ENCODE measurements around the gene TGM4. TPM values are rescaled to one million over a fixed set of nuclear protein-coding genes. Genes with fewer than 3 reads are reported as not detected.

TGM4 gene
- total RNA-seq, 4 donors from 2014 or later: not detected

DNA sequence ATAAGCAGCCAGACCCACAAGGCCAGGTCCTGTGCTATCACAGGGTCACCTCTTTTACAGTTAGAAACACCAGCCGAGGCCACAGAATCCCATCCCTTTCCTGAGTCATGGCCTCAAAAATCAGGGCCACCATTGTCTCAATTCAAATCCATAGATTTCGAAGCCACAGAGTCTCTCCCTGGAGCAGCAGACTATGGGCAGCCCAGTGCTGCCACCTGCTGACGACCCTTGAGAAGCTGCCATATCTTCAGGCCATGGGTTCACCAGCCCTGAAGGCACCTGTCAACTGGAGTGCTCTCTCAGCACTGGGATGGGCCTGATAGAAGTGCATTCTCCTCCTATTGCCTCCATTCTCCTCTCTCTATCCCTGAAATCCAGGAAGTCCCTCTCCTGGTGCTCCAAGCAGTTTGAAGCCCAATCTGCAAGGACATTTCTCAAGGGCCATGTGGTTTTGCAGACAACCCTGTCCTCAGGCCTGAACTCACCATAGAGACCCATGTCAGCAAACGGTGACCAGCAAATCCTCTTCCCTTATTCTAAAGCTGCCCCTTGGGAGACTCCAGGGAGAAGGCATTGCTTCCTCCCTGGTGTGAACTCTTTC is 39.6 kb downstream of the TGM4 start:
- intact Hi-C loops (cut with DNase I; ENCODE audit: low total_unique reads): loop anchor here (5.0 to 10.0 kb wide), 2 partner anchors 382 to 589 kb away; no protein-coding TSS in a partner anchor
- Histone ChIP-seq H3K4me1 (no peaks in the 10 kb centered on the region), H3K27ac (no peak overlapping the region), H3K36me3 (no peaks in the 10 kb centered on the region), H3K9me3 (no peaks in the 10 kb centered on the region), H3K27me3 (peaks cover 0 to 5% (median 0%) of the 10 kb centered on the region in 3 donors), H3K4me3 (no peak overlapping the region)
- ATAC-seq: peak; percentile 47 to 66
- in situ Hi-C loops (cut with MboI; ENCODE audit: low sequenced_read_pairs in 4 of 4): loop anchor here (10.0 to 25.0 kb wide), 2 partner anchors 377 to 379 kb away; no protein-coding TSS in a partner anchor
- no peak for TF ChIP-seq POLR2A (IDR thresholded peaks at IDR 0.05)
- TF ChIP-seq CTCF (IDR thresholded peaks at IDR 0.05 in 4 of 5, conservative IDR thresholded peaks at IDR 0.05 in 1 of 5): peak; percentile 37 to 73 (median 64)
- DNase-seq: peak; percentile 17 to 33

DNA sequence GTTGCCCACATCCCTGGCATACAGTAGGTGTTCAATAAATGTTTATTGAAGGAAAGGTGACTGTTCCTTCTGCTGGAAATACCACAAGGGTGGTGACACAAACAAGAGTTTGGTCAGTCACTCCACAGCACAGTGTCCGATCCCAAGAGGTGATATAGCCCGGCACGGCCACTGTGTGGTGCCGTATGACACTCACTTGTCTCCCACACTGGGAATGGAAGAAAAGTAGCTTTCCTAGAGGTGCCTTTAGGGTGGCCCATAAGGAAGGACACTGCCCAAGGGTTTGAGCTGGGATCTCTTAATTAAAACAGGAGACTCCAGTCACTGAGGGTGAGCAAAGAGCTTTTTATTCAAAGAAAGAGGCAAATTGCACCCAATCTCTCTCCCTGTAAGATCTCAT is 40.5 kb downstream of the TGM4 start:
- DNase-seq: no peak
- no peak overlapping the region for H3K4me3 ChIP-seq
- in situ Hi-C loops (cut with MboI; ENCODE audit: low sequenced_read_pairs in 4 of 4) (loop anchor here (10.0 to 25.0 kb wide), 2 partner anchors 378 to 380 kb away; no protein-coding TSS in a partner anchor), intact Hi-C loops (cut with DNase I; ENCODE audit: low total_unique reads) (loop anchor here (5.0 to 10.0 kb wide), 2 partner anchors 383 to 590 kb away; no protein-coding TSS in a partner anchor)
- H3K36me3 ChIP-seq: no peaks in the 10 kb centered on the region
- no peak for ATAC-seq
- H3K9me3 ChIP-seq: no peaks in the 10 kb centered on the region
- peaks cover 0 to 1% (median 0%) of the 10 kb centered on the region in 3 donors for H3K27me3 ChIP-seq
- no peak for TF ChIP-seq CTCF (IDR thresholded peaks at IDR 0.05 in 4 of 5, conservative IDR thresholded peaks at IDR 0.05 in 1 of 5)
- no peak for TF ChIP-seq POLR2A (IDR thresholded peaks at IDR 0.05)
- H3K4me1 ChIP-seq: no peaks in the 10 kb centered on the region
- H3K27ac ChIP-seq: no peak overlapping the region

- Histone ChIP-seq H3K9me3 (no peaks in the 10 kb centered on the region), H3K4me3 (no peak overlapping the region), H3K4me1 (no peaks in the 10 kb centered on the region), H3K27me3 (no peaks in the 10 kb centered on the region), H3K36me3 (no peaks in the 10 kb centered on the region), H3K27ac (no peak overlapping the region)
- intact Hi-C loops (cut with DNase I; ENCODE audit: low total_unique reads): loop anchor here (10.0 kb wide), 1 partner anchor 591 kb away; no protein-coding TSS in a partner anchor
- TF ChIP-seq CTCF (IDR thresholded peaks at IDR 0.05 in 4 of 5, conservative IDR thresholded peaks at IDR 0.05 in 1 of 5) (no peak), POLR2A (IDR thresholded peaks at IDR 0.05) (no peak)
- ATAC-seq (no peak), DNase-seq (no peak)
- in situ Hi-C loops (cut with MboI; ENCODE audit: low sequenced_read_pairs in 4 of 4): loop anchor here (10.0 to 25.0 kb wide), 2 partner anchors 379 to 381 kb away; no protein-coding TSS in a partner anchor
Measured at GRCh38 chr3:44915702-44916438, 41.5 kb downstream of the TGM4 start.

DNA sequence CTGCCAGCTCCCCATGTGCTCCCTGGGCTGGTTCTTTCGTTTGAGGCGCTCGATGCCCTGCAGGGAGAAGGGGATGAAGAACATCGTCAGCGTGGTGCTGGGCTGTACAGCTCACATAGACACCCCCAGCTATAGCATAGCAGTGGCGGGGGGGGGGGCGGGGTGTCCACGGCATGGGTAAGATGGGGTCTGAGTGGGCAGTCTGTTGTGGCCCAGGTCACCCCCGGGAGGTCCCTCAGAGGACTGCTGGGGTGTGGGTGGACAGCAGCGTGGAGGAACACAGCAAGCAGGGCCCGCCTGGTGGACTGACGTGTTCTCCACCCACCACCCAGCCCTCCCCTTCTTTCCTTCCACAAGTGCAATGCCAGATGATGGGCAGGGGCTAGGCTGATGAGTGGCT is 43.7 kb downstream of the TGM4 start:
- H3K4me3 ChIP-seq: no peak overlapping the region
- no peaks in the 10 kb centered on the region for H3K9me3 ChIP-seq
- intact Hi-C loops (cut with DNase I; ENCODE audit: low total_unique reads): loop anchor here (10.0 kb wide), 1 partner anchor 593 kb away; no protein-coding TSS in a partner anchor
- DNase-seq (no peak), ATAC-seq (no peak)
- H3K4me1 ChIP-seq: no peaks in the 10 kb centered on the region
- in situ Hi-C loops (cut with MboI; ENCODE audit: low sequenced_read_pairs in 4 of 4): loop anchor here (10.0 to 25.0 kb wide), 2 partner anchors 381 to 383 kb away; no protein-coding TSS in a partner anchor
- no peak for TF ChIP-seq POLR2A (IDR thresholded peaks at IDR 0.05)
- no peak for TF ChIP-seq CTCF (IDR thresholded peaks at IDR 0.05 in 4 of 5, conservative IDR thresholded peaks at IDR 0.05 in 1 of 5)
- no peak overlapping the region for H3K27ac ChIP-seq
- H3K36me3 ChIP-seq: peaks cover 0 to 20% of the 10 kb centered on the region in 2 donors
- H3K27me3 ChIP-seq: no peaks in the 10 kb centered on the region

Data from gastrocnemius medialis (tissue), 4 donors.